ENCODE results near the gene YPEL3. TPM values are rescaled to one million over a fixed set of nuclear protein-coding genes. Genes with fewer than 3 reads are reported as not detected.

Gene YPEL3
- total and polyA plus RNA-seq, 4 donors, result 56.2 to 208 (median 93.5) TPM

DNA sequence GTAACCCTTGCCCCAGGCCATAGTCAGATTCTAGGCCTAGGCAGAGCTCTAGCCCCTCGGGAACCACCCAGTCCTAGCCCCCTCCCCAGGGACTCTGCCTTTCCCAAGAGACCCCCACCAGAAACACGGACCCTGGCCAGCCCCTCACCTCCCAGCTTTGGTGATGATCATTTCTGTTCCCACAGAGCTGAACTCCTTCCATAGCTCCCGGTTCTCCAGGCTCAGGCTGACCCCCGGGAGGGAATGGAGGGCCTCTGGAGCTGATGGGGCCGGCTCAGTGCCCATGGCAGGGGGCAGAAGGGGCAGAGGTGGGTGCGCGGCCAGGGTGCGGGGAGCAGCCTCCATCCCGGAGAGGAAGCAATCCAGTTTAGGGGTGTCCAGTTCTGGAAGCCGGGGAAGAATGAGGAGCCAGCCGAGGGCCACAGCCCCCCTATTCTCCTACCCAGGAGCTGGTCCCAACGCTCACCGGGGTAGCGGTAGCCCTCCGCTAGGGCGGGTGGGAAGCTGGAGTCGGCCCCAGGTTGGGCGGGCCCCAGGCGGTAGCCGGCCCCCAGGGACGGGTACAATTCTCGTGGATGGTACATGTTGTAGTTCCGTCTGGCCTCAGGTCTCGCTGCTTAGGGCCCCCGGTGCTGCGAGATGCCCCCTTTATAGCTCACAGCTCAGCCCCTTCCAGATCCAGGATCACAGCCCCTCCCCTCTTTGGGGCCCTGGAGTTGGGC is 5.2 kb downstream of the YPEL3 start:
- 77 to 80% methylated on average over 26 of the region's 26 CpGs for WGBS, 2 donors

DNA sequence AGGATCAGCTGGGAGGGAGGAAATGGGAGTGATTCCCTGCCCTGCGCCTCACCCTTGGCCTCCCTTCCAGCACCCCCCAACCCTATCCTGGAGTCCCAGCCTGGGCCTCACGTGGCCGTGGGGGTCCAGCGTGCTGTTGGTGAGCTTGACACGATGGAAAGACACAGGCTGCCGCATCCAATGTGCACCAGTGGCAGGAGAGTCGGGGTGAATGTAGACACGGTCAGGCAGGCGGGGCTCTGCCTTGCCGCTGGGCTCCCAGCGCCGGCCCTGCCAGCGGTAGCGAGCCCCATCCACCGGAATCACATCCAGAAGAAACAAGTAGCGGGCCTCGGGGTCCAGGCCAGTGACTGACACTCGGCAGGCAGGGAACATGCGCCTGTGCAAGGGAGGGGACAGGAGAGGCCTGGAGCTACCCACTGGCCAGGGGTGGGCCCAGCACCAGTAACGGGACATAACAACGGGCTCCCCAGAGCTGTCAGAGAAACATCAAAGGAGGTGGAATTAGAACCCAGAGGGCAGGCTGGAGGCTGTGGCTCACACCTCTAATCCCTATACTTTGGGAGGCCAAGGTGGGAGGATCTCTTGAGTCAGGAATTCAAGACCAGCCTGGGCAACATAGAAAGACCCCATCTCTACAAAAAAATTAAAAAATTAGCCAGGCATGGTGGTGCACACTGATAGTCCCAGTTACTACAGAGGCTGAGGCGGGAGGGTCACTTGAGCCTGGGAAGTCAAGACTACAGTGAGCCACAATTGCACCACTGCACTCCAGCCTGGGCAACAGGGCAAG is 7.0 kb downstream of the YPEL3 start:
- no peak for TF ChIP-seq CTCF (IDR thresholded peaks at IDR 0.05; ENCODE audit: control extremely low read depth, extremely low read depth)
- Histone ChIP-seq H3K36me3 (ENCODE audit: control insufficient read depth in 4 of 4, insufficient read depth in 4 of 4, low read length in 4 of 4) (peaks cover 6 to 26% (median 11%) of the 10 kb centered on the region in 4 donors), H3K4me1 (ENCODE audit: control insufficient read depth in 5 of 5, insufficient read depth in 5 of 5, low read length in 5 of 5) (peaks cover 0 to 17% (median 3%) of the 10 kb centered on the region in 5 donors), H3K27me3 (ENCODE audit: control insufficient read depth in 3 of 3, insufficient read depth in 3 of 3, low read length in 2 of 3) (no peaks in the 10 kb centered on the region), H3K27ac (ENCODE audit: low read depth in 1 of 2, low read length in 1 of 2) (no peak overlapping the region), H3K9me3 (ENCODE audit: control insufficient read depth in 4 of 4, insufficient read depth in 3 of 4, low read length in 3 of 4) (no peaks in the 10 kb centered on the region), H3K4me3 (no peak overlapping the region), H3K9ac (ENCODE audit: insufficient read depth in 1 of 2, low read length in 2 of 2) (no peak overlapping the region)
- ATAC-seq (ENCODE audit: insufficient read depth, low FRiP score), result no peak
- no peak for DNase-seq
- WGBS, 2 donors, result 84 to 95% methylated on average over 22 of the region's 22 CpGs

More for the DNA sequence above, 5.2 kb downstream of the YPEL3 start:
- H3K4me3 ChIP-seq, result no peak overlapping the region
- ATAC-seq (ENCODE audit: insufficient read depth, low FRiP score) (no peak), DNase-seq (no peak)
- H3K4me1 ChIP-seq (ENCODE audit: control insufficient read depth in 5 of 5, insufficient read depth in 5 of 5, low read length in 5 of 5), result peaks cover 0 to 32% (median 10%) of the 10 kb centered on the region in 5 donors
- H3K9me3 ChIP-seq (ENCODE audit: control insufficient read depth in 4 of 4, insufficient read depth in 3 of 4, low read length in 3 of 4), result peaks cover 0 to 2% (median 0%) of the 10 kb centered on the region in 4 donors
- H3K36me3 ChIP-seq (ENCODE audit: control insufficient read depth in 4 of 4, insufficient read depth in 4 of 4, low read length in 4 of 4), result peaks cover 0 to 16% (median 12%) of the 10 kb centered on the region in 4 donors
- H3K27me3 ChIP-seq (ENCODE audit: control insufficient read depth in 3 of 3, insufficient read depth in 3 of 3, low read length in 2 of 3), result no peaks in the 10 kb centered on the region
- H3K27ac ChIP-seq (ENCODE audit: low read depth in 1 of 2, low read length in 1 of 2), result no peak overlapping the region
- TF ChIP-seq CTCF (IDR thresholded peaks at IDR 0.05; ENCODE audit: control extremely low read depth, extremely low read depth), result no peak
- no peak overlapping the region for H3K9ac ChIP-seq (ENCODE audit: insufficient read depth in 1 of 2, low read length in 2 of 2)

DNA sequence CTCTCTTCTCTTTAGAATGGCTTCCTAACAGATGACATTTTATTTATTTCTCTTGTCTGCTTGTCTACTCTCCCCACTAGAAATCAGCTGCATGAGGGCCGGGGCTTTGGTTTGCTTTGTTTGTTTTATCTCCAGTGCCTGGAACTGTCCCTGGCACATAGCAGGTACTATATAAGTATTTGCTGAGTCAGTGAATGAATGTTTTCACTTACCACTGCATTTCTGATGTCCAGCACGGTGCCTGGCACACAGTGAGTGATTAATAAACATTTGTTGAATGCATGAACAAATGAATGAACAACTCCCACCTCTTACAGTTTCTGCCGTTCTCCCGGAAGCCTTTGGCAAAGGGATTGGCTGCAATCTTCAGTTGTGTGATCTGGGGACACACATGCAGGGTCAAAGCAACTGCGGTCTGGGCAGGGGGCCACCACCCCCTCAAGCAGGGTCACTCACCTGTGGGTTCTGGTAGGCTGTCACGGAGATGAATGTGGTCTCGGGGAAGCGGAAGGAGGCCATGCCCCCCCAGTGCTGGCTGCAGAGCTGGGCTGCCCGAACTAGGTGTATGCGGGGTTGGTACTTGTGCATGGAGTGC is 7.7 kb downstream of the YPEL3 start:
- Histone ChIP-seq H3K4me3 (no peak overlapping the region), H3K9me3 (ENCODE audit: control insufficient read depth in 4 of 4, insufficient read depth in 3 of 4, low read length in 3 of 4) (no peaks in the 10 kb centered on the region), H3K9ac (ENCODE audit: insufficient read depth in 1 of 2, low read length in 2 of 2) (no peak overlapping the region), H3K27me3 (ENCODE audit: control insufficient read depth in 3 of 3, insufficient read depth in 3 of 3, low read length in 2 of 3) (no peaks in the 10 kb centered on the region), H3K4me1 (ENCODE audit: control insufficient read depth in 5 of 5, insufficient read depth in 5 of 5, low read length in 5 of 5) (peaks cover 0 to 17% (median 3%) of the 10 kb centered on the region in 5 donors), H3K36me3 (ENCODE audit: control insufficient read depth in 4 of 4, insufficient read depth in 4 of 4, low read length in 4 of 4) (peaks cover 4 to 29% (median 14%) of the 10 kb centered on the region in 4 donors), H3K27ac (ENCODE audit: low read depth in 1 of 2, low read length in 1 of 2) (peak overlapping the region in 1 of 2 donors; percentile 11)
- ATAC-seq (ENCODE audit: insufficient read depth, low FRiP score) (no peak), DNase-seq (no peak)
- no peak for TF ChIP-seq CTCF (IDR thresholded peaks at IDR 0.05; ENCODE audit: control extremely low read depth, extremely low read depth)
- 81 to 85% methylated on average over 10 of the region's 10 CpGs for WGBS, 2 donors

All from lung (tissue), 12 donors.